ENCODE measurements around the gene AKT1S1.

Gene AKT1S1

GRCh38 chr19:49864890-49865289 lies 12.3 kb downstream of the AKT1S1 start:
- DNase-seq = no peak

- no peak for DNase-seq
Observed at GRCh38 chr19:49863935-49864320, 13.2 kb downstream of the AKT1S1 start.

DNA sequence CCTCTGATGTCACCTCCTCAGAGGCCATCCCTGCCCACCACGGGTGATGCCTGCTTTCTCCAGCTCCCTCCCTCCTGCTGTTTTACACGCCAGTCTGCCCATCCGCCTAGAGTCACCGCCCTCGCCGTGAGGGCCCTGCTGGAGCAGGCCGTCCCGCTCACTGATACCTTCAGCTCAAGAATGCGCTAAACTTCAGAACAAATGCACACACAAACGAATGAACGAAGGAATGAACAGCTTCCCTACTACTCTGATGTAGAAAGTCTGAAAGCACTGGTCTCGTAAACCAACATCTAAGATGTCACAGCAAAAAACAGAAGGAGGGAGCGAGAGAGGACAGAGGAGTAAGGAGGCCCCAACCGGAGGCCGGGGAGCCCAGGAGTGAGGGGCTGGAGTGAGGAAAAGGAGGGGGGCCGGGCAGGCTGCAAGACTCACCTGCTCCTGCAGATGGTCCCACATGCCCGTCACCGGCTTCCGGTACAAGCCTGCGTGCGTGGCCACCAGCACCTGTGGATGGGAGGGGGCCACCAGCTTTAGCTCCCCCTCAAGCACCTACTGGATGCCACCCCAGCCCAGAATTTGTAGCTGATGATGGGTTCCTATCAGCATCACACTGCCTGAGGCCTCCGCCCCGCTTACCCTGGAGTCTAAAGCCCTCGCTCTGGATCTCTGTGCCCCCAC lies 13.8 kb downstream of the AKT1S1 start:
- DNase-seq = no peak

DNA sequence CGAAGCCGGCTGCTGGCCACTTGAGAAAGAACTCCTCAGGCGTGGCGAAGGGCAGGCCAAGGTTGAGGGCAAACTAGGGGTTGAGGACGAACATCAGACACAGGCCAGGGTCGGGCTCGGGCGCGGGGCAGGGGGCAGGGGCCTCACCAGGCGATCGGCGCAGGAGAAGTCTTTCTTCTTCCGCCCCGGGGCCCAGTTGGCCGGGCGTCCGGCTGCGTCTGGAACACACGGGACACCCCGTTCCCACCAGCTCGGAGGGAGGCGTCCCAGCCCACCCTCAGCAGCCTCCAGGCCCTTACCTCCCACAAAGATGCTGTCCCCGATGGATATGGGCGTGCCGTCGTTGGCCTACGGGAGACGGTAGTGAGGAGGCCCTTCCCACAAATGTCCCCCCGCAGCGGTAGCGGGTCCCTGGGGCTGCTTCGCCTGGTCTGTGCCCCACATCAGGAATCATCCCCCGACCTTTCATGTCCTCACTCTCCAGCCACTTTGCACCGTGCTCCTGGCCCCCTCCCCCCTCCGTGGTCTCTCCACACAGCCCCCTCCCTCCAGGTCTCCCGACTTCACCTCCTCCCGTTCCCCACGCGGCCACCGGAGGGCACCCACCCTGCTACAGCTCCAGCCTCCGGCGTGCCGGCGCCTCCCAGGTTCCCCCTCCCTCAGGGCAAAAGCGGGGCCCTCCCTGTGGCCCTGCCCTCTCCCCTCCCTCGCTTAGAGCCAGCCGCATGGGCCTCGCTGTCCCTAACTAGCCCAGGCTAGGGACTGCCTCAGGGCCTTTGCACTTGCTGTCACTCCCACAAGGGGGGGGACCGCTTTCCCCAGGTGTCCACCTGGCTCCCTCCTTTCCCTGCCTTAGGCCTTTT lies 14.5 kb downstream of the AKT1S1 start:
- DNase-seq = no peak

- DNase-seq = no peak
Observed at GRCh38 chr19:49861541-49862378, 15.4 kb downstream of the AKT1S1 start.

DNA sequence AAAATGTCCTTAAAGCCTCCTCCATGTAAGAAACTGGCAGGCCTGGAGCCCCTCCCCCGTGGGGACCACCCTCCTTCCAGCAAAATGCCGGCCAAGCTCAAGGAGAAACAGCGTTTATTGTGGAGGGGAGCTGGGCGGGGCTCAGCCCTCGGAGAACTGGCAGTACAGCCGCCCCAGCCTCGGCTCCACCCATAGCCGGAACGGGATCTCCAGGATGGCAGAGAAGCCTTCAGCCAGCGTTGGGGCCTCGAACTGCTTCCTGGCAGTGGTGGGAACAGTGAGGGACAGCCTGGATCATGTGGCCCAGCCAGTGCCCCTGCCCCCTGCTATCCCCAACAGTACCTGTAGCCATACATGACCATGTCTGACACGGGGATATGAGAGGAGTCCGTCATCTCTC lies 16.0 kb downstream of the AKT1S1 start:
- no peak for DNase-seq

- DNase-seq = no peak
Observed at GRCh38 chr19:49860336-49861102, 16.6 kb downstream of the AKT1S1 start.

DNA sequence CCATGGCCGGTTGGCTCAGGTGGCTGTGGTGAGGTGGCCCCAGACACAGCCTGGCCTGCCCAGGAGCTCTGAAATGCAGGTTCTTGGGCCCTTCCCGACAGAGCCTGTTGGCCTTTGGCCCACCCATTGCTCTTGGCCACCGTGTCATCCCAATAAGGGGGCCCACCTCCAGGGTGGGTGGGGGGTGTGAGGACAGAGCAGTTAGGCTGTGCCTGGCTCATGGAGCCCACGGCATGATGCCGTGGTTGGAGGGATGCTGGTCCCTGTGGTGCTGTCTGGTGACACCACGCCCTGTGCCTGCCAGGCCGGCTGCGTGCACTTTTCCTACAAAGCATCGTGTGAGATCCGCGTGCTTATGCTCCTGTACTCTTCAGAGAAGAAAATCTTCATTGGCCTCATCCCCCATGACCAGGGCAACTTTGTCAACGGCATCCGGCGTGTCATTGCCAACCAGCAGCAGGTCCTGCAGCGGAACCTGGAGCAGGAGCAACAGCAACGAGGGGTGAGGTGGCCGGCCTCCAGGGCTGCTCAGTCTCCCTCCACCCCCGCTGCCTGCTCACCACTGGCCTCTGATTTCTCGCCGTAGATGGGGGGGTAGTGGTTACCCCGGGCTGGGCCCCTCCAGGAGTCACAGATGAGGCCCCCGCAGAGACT lies 17.3 kb downstream of the AKT1S1 start:
- no peak for DNase-seq

- DNase-seq = no peak
Observed at GRCh38 chr19:49858088-49858985, 18.8 kb downstream of the AKT1S1 start.

GRCh38 chr19:49857838-49858087 lies 19.4 kb downstream of the AKT1S1 start:
- no peak for DNase-seq

GRCh38 chr19:49857061-49857837 lies 19.9 kb downstream of the AKT1S1 start:
- no peak for DNase-seq

DNA sequence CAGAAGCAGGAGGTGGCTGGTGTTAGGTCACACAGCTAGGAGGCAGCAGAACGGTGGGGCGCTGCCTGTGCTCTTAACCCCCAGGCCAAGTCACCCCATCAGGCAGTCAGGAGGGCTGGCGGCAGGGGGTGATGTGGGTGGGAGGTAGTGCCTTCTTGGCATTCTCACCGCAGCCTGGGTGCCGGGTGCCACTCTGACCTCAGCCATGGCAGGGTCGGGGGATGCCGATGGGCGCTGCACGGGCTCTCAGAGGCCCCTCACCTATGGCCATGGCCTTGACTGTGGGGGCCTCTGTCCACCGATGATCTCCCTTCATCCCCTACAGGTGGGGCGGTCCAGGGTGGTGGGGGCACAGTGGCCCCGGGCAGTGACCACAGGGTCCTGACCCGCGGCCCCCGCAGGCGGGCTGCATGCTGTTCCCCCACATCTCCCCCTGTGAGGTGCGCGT lies 20.6 kb downstream of the AKT1S1 start:
- DNase-seq = no peak

- no peak for DNase-seq
Observed at GRCh38 chr19:49855676-49856573, 21.2 kb downstream of the AKT1S1 start.

DNA sequence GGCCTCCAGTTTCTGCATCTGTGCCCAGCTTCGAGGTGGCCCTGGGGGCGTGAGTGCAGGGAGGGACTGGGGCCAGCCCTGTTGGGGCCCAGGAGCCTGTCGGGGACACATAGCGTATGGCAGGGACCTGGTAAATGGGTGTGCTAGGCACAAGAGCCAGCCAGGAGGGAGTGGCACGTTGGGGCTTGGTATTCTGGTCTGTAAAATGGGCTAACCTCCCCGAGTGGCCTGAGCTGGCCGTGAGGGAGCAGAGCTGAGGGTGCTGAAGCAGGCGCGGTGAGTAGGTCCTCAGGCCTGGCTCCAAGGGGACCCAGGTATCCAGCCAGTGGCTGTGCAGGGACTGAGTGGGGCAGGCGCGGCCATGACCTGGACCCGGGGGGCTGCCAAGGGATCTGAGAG lies 21.9 kb downstream of the AKT1S1 start:
- DNase-seq = no peak

- DNase-seq = no peak
Observed at GRCh38 chr19:49854378-49855263, 22.5 kb downstream of the AKT1S1 start.

GRCh38 chr19:49853852-49854377 lies 23.2 kb downstream of the AKT1S1 start:
- no peak for DNase-seq

DNA sequence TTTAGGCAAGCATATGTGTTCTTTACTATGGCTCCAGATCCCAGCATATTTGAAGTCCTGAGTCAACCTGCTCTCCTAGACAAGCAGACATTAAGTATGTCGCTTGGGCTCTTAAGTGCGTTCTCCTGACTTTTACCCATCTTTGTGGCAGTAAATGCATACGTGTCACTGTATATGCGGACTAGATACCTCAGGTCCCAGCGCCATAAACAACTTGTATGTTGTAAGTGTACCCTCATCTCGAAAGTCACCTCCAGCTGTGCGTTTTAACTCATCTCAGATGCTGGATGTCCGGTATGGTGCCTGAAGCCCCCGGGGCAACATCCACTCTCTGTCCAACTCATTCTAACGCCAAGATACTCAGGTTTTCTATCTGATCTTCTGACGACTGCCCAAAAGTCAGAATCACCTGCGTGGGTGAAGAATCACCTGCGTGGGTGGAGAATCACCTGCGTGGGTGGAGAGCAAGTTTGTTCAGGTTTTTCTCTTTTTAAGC lies 24.5 kb downstream of the AKT1S1 start:
- DNase-seq = no peak

Measured in SHP77 treated with DMSO at 0.1 percent for 48 hours (cell line).